NCI-H2171 treated with DMSO at 0.1 percent for 48 hours (cell line): ENCODE results near the gene RGS16.

ENCODE experiments used
- DNase-seq: peaks from one replicate; lab custom pipeline; 2025; lab: John Stamatoyannopoulos, UW

The RGS16 gene

DNA sequence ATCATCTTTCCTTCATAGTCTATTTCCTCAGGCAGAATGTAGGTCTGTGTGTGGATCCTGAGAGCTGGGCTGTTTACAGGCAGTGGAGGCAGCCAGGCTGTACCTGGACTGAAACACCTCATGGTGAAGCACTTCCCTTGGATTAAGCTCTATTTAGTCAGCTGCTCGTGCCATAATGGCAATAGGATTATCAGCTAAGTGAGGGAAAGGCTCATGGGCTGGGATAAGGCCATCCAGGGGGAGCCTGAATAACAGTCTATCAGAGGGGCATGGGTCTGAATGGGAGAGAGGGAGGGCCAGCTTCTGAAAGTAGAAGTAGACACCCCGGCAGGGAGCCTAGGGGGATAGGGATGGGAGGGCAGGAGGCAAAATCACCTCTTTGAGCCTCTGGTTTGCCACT is 23.5 kb downstream of the RGS16 start:
- no peak for DNase-seq

DNA sequence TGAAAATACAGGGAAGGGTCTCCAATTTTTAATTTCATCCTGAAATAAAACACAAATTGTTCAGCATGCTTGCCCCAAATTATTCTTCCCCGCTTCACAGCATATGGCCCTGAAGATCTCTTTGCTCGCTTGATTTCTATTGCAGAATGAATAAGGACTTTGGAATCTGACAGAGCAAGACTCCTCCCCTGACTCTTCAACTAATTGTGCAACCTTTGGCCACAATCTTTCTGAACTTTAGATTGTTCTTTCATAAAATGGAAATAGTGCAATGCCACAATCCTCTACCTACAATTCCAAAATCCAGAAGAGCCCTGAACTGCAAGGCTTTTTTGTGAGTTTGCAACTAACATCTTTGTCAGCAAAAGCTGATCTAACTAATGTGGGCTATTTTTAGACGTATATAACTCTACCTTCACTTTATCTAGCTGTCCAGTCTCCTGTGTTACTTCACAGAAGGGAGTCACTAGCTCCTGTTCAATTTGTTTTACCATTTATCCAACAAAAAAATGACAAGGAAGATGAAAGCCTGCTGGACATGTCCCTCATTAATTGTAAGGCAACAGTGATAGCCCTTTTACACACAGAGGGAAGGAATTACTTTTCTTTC is 28.5 kb downstream of the RGS16 start:
- DNase-seq: no peak

DNA sequence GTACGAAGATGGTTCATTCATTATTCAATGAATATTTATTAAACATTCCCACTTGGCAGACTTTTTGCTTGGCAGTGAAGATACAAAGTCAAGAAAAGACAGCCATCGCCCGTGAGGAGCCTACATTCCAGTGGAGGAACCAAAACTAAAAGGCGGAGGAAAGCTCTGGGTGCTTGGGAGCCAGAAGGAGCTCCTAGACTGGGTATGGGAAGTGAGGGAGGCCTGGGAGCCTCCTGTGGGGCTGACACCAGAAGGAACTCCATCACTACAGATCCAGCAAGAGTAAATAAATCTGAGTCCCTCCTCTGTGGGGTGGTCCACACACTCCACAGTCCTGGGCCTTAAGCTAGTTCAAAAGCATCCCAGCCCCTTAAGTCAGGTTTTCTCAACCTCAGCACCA is 30.0 kb downstream of the RGS16 start:
- no peak for DNase-seq

DNA sequence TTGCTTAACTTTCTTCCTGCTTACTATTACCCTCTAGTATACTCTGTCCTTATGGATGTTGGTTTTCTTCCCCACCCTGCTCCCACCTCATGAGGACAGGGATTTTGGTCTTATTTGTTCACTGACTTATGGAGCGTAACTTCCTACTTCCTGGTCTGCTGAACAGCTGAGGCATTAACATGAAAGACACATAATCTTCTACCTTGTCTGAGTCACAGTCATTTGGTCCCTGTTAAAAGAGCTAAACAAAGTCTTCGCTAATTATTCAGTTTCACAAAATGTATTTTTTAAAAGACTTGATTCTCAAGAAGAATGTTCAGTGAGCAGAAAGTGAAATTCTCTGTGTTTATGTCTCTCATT is 33.6 kb downstream of the RGS16 start:
- DNase-seq: no peak

DNA sequence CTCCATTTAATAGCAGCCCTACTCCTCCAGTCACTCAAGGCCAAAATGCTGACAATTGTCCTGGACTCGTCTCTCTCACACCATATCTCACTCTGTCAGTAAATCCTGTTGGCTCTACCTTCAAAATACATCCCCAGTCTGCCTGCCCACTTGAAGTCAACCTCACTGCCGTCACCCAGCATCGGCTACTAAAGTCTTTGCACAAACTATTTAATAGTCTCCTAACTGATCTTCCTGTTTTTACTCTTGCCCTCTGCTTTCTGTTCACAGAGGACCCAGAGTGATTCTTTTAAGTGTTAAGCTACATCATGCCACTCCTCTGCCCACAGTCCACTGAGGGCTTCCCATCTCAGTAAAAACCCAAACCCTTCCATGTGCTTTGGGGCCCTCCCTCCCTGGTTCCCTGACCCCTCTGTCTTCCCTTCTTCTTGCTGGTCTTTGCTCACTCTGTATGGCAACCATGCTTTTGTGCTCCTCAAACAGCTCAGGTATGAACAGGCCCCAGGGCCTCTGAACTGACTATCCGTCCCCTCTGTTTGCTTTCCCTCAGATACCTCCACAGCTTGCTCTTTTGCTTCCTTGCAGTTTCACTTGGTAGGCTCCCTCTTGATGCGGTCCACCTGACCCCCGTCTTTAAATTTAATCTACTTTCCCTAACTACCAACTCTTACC is 34.1 kb downstream of the RGS16 start:
- DNase-seq: no peak

DNA sequence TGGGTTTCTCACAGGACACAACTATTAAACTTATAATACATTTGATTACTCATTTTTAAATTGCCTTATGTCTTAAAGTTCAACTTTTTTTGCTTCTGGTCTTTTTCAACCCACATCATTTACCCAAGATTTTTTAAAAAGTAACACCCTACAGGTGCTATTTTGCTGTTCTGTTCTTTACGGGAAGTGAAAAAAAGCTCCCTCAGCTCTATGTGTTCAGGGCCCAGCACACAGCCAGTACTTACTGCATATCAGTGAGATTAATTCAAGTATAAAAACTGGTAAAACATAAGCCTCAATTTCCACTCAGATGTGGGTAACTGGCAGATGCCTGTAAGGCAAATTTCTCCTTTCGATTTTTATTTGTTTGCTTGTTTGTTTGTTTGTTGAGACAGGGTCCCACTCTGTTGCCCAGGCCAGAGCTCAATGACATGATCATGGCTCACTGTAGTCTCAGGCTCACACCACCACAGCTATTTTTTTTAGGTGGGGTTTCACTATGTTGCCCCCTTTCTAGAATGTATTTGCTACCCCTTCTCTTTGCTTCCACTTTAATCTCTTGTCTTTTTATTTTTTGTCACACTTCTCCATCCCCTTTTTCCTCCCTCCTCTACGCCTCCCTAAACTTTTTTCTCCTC is 35.4 kb downstream of the RGS16 start:
- no peak for DNase-seq

DNA sequence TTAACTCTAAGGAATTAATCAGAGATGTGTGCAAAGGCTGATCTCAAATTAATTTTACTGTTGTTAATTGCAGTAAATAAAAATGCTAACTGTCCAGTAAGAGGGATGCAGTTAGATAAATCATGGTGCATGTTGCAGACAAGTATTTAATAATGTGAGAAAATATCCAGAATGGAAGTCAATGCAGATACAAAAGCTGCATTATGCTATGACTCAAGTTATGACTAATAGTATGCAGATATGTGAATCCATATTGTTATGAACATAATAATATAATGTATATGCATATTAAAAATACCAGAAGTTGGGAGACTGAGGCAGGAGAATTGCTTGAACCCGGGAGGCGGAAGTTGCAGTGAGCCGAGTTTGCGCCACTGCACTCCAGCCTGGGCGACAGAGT is 36.6 kb downstream of the RGS16 start:
- no peak for DNase-seq

DNA sequence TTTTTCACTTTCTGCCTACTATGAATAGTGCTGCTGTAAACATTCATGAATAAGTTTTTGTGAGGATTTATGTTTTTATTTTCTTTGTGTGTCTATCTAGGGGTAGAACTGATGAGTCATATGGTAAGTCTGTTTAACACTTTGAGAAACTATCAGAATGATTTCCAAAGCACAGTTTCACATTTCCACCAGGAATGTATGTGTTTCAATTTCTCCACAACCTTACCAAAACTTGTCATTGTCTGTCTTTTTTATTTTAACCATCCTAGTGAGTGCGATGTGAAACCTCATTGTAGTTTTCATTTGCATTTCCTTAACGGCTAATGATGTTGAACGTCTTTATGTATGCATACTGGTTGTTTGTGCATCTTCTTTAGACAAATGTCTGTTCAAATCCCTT is 38.7 kb downstream of the RGS16 start:
- no peak for DNase-seq

DNA sequence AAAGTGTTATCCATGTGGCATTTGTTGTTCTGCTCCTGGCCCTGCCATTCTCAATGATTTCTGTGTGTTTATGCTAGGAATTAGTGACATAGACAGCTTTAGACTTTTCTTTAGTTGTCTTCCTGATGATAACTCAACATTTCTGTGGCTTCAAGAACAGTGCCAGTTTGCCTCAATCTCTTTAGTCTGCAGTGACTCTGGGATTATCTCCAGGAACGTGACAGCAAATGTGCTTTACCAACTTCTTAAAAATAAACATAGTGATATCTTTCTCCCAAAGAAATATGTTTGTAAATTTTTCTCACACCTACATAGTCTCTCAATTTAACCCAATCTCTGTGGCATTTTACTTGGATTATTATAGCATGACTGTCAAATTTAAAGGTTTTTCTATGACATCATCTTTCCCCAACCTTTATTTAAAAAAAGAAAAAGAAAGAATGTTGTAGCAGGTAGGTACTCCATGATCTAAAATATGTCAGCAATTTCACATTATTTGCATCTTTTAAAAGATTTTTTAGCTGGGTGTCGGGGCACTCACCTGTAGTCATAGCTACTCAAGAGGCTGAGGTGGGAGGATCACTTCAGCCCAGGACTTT is 39.7 kb downstream of the RGS16 start:
- DNase-seq: no peak

DNA sequence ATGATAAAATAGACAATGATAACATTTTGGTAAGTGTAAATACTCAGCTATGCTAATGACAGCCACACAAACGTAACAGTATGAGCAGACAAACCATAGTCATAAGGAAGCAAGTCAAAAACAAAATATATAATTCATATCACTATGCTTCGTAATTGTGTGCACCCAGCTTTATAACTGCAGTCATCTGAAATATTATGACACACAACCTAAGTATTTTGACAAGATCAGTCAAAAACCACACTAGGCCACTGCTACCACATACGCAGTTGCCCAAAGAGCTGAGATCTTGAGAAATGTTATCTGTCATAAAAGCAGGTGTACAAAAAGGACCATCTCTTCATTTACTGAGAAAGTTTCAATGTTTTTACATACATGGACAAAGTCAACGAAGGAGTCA is 41.1 kb downstream of the RGS16 start:
- DNase-seq: no peak

DNA sequence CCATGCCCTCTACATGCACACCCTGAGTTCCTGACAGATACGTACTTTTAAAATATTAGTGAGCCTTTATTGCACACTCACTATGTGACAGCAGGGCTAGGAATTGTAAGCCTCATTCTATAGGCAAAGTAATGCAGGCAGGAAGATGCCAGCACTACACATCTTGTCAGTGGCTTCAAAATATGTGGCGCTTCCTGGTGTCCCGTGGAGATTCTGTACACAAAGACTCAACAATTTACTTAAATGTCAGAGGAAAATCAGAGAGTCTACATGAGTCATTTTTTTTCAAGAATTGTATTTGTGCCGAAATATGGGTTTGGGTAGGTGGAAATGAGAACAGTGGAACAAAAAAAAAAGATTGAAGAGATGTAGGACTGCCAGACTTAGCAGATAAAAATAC is 42.7 kb downstream of the RGS16 start:
- DNase-seq: no peak

DNA sequence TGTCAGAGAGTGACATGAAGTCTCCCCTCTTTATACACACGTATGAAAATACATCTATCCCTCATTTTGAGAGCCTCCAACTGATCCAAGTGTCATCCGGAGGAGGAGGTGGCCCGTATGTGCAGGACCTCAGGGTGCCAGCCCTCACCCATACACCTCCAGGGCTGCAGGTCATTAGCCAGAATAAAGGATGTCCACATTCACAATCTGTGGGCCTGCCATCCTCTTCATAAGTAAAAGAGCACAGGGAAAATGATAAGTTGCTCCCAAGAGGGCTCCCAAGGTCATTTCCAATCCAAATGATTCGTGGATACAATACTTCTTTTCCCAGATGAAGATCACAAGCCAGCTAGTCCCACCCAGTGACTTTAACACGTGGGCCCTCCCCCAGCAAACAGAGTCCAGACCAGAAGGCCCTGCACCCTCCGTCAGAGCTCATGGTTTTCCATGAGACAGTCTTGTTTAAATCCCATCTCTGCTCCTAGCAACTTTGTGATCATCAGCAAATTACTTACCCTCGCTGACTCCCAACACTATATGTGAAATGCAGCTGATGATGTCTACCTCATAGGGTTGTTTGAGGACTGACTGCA is 43.7 kb downstream of the RGS16 start:
- DNase-seq: no peak

DNA sequence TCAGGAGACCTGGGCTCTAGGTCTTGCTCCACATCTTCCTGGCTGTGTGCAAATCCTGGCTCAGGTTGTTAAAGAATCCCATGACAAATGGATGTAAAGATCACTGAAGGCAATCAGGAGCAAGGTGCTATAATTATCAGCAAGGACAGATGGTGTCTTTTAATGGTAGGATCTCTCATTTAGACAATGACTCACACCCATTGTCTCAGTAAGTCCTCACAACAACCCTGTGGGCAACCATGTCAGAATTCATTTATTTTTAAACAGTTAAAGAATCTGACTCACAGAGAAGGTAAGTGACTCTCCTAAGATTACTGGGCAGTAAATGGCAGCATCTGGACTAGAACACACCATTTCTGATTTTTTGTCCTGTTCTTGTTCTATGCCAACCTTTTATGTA is 47.9 kb downstream of the RGS16 start:
- peak; percentile 48 for DNase-seq

DNA sequence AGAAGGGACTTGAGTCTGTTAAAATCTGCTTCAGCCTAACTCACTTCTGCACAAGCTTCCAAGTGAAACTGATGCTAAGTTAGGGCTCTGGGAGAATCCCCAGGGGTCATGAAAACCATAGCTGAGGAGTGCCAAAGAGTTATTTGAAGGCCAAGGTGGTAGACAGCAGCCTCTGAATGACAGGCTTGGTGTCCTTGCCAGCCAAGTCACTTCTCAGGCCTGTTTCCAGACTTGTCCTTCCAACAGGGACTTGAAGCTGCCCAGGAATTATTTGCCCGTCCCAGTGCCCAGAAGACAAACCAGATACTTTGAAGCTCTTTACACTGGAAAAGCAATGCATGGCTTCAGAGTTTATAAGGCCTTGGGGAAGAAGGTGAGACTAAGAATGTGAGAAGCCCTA is 48.7 kb downstream of the RGS16 start:
- DNase-seq: no peak

DNA sequence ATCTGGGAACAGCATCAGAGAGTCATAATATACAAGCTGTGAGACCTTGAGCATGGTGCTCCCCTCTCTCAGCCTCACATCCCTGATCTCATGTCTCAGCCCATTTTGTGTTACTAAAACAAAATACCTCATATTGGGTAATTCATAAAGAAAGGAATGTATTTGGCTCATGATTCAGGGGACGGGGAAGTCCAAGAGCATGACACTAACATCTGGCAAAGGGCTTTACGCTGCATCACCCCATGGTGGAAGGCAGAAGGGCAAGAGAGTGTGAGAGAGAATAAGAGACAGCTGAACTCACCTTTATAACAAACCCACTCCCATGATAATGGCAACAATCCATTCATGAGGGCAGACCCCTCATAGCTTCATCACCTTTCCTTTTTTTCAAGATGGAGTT is 51.7 kb downstream of the RGS16 start:
- no peak for DNase-seq

DNA sequence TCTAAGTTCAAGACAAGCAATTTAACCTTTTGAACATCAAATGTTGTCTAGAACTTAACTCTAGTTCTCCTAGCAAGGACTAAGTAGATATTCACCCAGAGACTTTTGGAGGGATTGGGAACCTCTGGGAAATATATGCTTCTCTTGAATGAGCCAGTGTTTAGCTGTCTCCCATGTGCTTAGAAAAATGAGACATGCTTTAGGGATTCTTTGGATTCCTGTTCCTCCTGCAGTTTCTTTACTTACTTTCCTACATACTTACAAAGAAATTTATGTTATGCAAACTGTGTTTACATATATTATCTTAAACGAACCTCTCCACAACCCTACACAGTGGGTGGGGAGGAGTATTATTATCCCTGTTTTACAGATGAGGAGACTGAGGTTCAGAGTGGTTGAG is 54.4 kb downstream of the RGS16 start:
- no peak for DNase-seq

DNA sequence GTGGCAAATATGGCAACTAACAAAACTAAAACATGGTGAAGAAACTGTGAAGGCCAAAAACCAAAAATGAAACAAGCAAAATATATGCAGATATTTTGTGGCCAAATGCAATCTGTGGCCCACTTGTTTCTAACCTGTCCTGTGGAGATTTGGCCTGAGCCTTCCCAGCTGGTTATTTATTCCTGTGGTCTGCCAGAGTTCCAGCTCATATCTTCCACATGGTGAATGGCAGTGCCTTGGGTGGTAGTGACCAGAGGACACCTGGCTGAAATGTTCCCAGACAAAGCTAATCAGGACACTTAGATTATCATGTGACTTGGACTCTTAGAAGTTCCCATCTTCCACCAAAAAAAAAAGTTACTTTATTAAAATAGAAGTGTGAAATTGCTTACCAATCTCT is 54.8 kb downstream of the RGS16 start:
- no peak for DNase-seq
